H1 (cell line): Measurements from ENCODE around the gene TNXB. TPM values are rescaled to one million over a fixed set of nuclear protein-coding genes. Genes with fewer than 3 reads are reported as not detected.

Experiments
- CTCF ChIA-PET: fragments of 300-600 bp; sonication (Branson Sonifier 250); formaldehyde crosslinking; loops from one replicate; lab custom pipeline; 2021; ENCODE audit not compliant: partially characterized antibody; lab: Charles Lee
- POLR2A ChIA-PET: fragments of 300-600 bp; sonication (Branson Sonifier 250); formaldehyde crosslinking; loops from one replicate; lab custom pipeline; 2021; ENCODE audit warnings: inconsistent platforms; ENCODE audit not compliant: partially characterized antibody; lab: Charles Lee
- DNase-seq, 2 experiments: peaks; one replicate each; pipeline versions ENCODE4 v3.0.0 to v3.0.0-alpha.2; 2010 to 2022; ENCODE audit warnings: low spot score in 2 of 2, low read depth in 1 of 2, mixed read lengths in 1 of 2
- FAIRE-seq: peaks from 2 replicates; lab custom pipeline; 2011; peaks lifted over from hg19 to GRCh38; lab: Jason Lieb, UNC
- H2AFZ ChIP-seq: 2 replicates; pipeline ENCODE4 v1.8.1; 2012; ENCODE audit warnings: low read length, inconsistent platforms
- H2AK5ac ChIP-seq: 2 replicates; pipeline ENCODE4 v1.6.1; 2013; ENCODE audit warnings: low read depth, low read length
- H2BK120ac ChIP-seq: replicated peaks from 2 replicates; pipeline ENCODE3; 2013; ENCODE audit warnings: low read depth, low read length, inconsistent platforms
- H2BK12ac ChIP-seq: 2 replicates; pipeline ENCODE4 v1.6.1; 2013; ENCODE audit warnings: low read depth, low read length
- H2BK15ac ChIP-seq: 2 replicates; pipeline ENCODE4 v1.6.1; 2013; ENCODE audit warnings: low read length
- H2BK20ac ChIP-seq: 2 replicates; pipeline ENCODE4 v1.6.1; 2013; ENCODE audit warnings: low read length
- H2BK5ac ChIP-seq: 2 replicates; pipeline ENCODE4 v1.6.1; 2013; ENCODE audit warnings: low read depth, low read length
- H3K14ac ChIP-seq: 2 replicates; pipeline ENCODE4 v1.6.1; 2013; ENCODE audit warnings: inconsistent platforms; ENCODE audit not compliant: insufficient read length
- H3K18ac ChIP-seq: 2 replicates; pipeline ENCODE4 v1.6.1; 2013; ENCODE audit warnings: low read length; ENCODE audit errors: extremely low read depth
- H3K23ac ChIP-seq: 2 replicates; pipeline ENCODE4 v1.6.1; 2013; ENCODE audit warnings: inconsistent platforms; ENCODE audit not compliant: insufficient read length
- H3K23me2 ChIP-seq: 2 replicates; pipeline ENCODE4 v1.6.1; 2013; ENCODE audit warnings: low read depth, low read length
- H3K27ac ChIP-seq: 2 replicates; pipeline ENCODE4 v1.6.1; 2011; ENCODE audit warnings: low read depth, low read length, inconsistent platforms
- H3K27me3 ChIP-seq, 4 experiments: replicated peaks in 1 of 4; 1 replicate in 1 of 4; 2 replicates in 3 of 4; pipeline versions ENCODE4 v1.6.1 to v1.8.1; 2011 to 2013; ENCODE audit warnings: low read length in 3 of 4, mild to moderate bottlenecking in 3 of 4, inconsistent platforms in 2 of 4, mixed read lengths in 2 of 4, moderate library complexity in 1 of 4; ENCODE audit not compliant: control insufficient read depth in 3 of 4, insufficient read depth in 3 of 4; ENCODE audit errors: extremely low read depth in 1 of 4
- H3K36me3 ChIP-seq, 4 experiments: 2 replicates each; pipeline versions ENCODE4 v1.6.1 to v1.8.1; 2011 to 2013; ENCODE audit warnings: mild to moderate bottlenecking in 4 of 4, low read length in 3 of 4, moderate library complexity in 2 of 4, control low read depth in 1 of 4, inconsistent platforms in 1 of 4; ENCODE audit not compliant: insufficient read depth in 4 of 4, control insufficient read depth in 2 of 4
- H3K4ac ChIP-seq: replicated peaks from 2 replicates; pipeline ENCODE3; 2013; ENCODE audit warnings: low read length, low read depth, mixed read lengths, inconsistent platforms; ENCODE audit not compliant: insufficient read length
- H3K4me1 ChIP-seq, 4 experiments: replicated peaks in 1 of 4; 1 replicate in 1 of 4; 2 replicates in 3 of 4; pipeline versions ENCODE4 v1.6.1 to v1.8.1; 2011 to 2013; ENCODE audit warnings: low read length in 3 of 4, inconsistent platforms in 2 of 4, mixed read lengths in 1 of 4; ENCODE audit not compliant: insufficient read depth in 4 of 4, control insufficient read depth in 3 of 4
- H3K4me2 ChIP-seq, 2 experiments: 2 replicates each; pipeline versions ENCODE4 v1.6.1 to v1.8.1; 2011 to 2013; ENCODE audit warnings: low read depth in 2 of 2, low read length in 2 of 2, control low read depth in 1 of 2, inconsistent platforms in 1 of 2, mild to moderate bottlenecking in 1 of 2; ENCODE audit not compliant: insufficient read depth in 1 of 2
- H3K4me3 ChIP-seq, 4 experiments: fragments of 200-600, 300-600 bp in 1 of 4; sonication (generic), shearing (Covaris generic), sonication (Bioruptor Twin) in 1 of 4; 2 replicates each; pipeline versions ENCODE4 v1.5.1 to v1.8.1; 2011 to 2016; ENCODE audit warnings: low read length in 4 of 4, low read depth in 3 of 4, control low read depth in 2 of 4, inconsistent platforms in 2 of 4, mild to moderate bottlenecking in 2 of 4, mixed read lengths in 1 of 4, moderate library complexity in 1 of 4; ENCODE audit not compliant: insufficient read depth in 2 of 4; ENCODE audit errors: extremely low read depth in 1 of 4
- H3K56ac ChIP-seq: replicated peaks from 2 replicates; pipeline ENCODE3; 2013; ENCODE audit warnings: low read depth, mild to moderate bottlenecking, mixed read lengths, low read length, inconsistent platforms; ENCODE audit not compliant: insufficient read length
- H3K79me1 ChIP-seq: 2 replicates; pipeline ENCODE4 v1.6.1; 2013; ENCODE audit warnings: low read depth, low read length, control low read depth
- H3K79me2 ChIP-seq, 2 experiments: 2 replicates each; pipeline versions ENCODE4 v1.6.1 to v1.8.1; 2012 to 2013; ENCODE audit warnings: low read length in 2 of 2, mild to moderate bottlenecking in 2 of 2, inconsistent platforms in 1 of 2; ENCODE audit not compliant: insufficient read depth in 2 of 2, control insufficient read depth in 1 of 2
- H3K9ac ChIP-seq, 4 experiments: replicated peaks in 1 of 4; 1 replicate in 1 of 4; 2 replicates in 3 of 4; pipeline versions ENCODE4 v1.6.1 to v1.8.1; 2011 to 2013; ENCODE audit warnings: low read depth in 3 of 4, low read length in 3 of 4, control low read depth in 2 of 4, mild to moderate bottlenecking in 2 of 4, moderate library complexity in 2 of 4, inconsistent platforms in 1 of 4; ENCODE audit errors: extremely low read depth in 1 of 4
- H3K9me3 ChIP-seq, 2 experiments: 2 replicates each; pipeline versions ENCODE4 v1.6.1 to v1.8.1; 2012 to 2013; ENCODE audit warnings: mild to moderate bottlenecking in 2 of 2, moderate library complexity in 2 of 2, control low read depth in 1 of 2, inconsistent platforms in 1 of 2, low read depth in 1 of 2, low read length in 1 of 2, mixed read lengths in 1 of 2; ENCODE audit not compliant: insufficient read depth in 2 of 2
- H4K20me1 ChIP-seq, 2 experiments: replicated peaks in 1 of 2; 2 replicates each; pipeline versions ENCODE3 to v1.8.1; 2011 to 2013; ENCODE audit warnings: inconsistent platforms in 2 of 2, low read length in 2 of 2, mild to moderate bottlenecking in 1 of 2; ENCODE audit not compliant: insufficient read depth in 2 of 2, control insufficient read depth in 1 of 2
- H4K5ac ChIP-seq: 2 replicates; pipeline ENCODE4 v1.6.1; 2013; ENCODE audit warnings: low read length, low read depth, mixed read lengths, inconsistent platforms; ENCODE audit not compliant: insufficient read length
- H4K8ac ChIP-seq: 2 replicates; pipeline ENCODE4 v1.8.0; 2013; ENCODE audit warnings: mild to moderate bottlenecking, moderate library complexity, low read length, inconsistent platforms; ENCODE audit not compliant: insufficient read depth; ENCODE audit errors: extremely low read depth
- H4K91ac ChIP-seq: replicated peaks from 2 replicates; pipeline ENCODE3; 2013; ENCODE audit warnings: low read length, mixed read lengths, inconsistent platforms; ENCODE audit not compliant: insufficient read length
- JUN ChIP-seq: IDR thresholded peaks from 2 replicates; pipeline ENCODE4 v1.6.1; 2011; ENCODE audit warnings: low read depth, mild to moderate bottlenecking, improper control_type of control experiment, low read length
- KDM4A ChIP-seq: IDR thresholded peaks from one replicate; pipeline ENCODE4 v1.7.1; 2012; ENCODE audit warnings: low read depth, mild to moderate bottlenecking, moderate library complexity, low read length, inconsistent platforms; ENCODE audit not compliant: severe bottlenecking
- PHF8 ChIP-seq: fragments of 200-600 bp; sonication (generic); conservative IDR thresholded peaks from 2 replicates; pipeline ENCODE4 v1.7.1; 2012; ENCODE audit warnings: low read depth, mild to moderate bottlenecking, inconsistent platforms, low read length, moderate library complexity
- POU5F1 ChIP-seq: IDR thresholded peaks from 2 replicates; pipeline ENCODE4 v1.6.1; 2011; ENCODE audit warnings: low read depth, mild to moderate bottlenecking, low read length, moderate library complexity
- RAD21 ChIP-seq, 2 experiments: IDR thresholded peaks in 1 of 2; conservative IDR thresholded peaks in 1 of 2; 2 replicates each; pipeline ENCODE4 v1.6.1; 2011; ENCODE audit warnings: low read depth in 2 of 2, low read length in 2 of 2, improper control_type of control experiment in 1 of 2, inconsistent platforms in 1 of 2, mild to moderate bottlenecking in 1 of 2, moderate library complexity in 1 of 2
- SIN3A ChIP-seq, 2 experiments: IDR thresholded peaks in 1 of 2; conservative IDR thresholded peaks in 1 of 2; 2 replicates each; pipeline ENCODE4 v1.6.1; 2011 to 2012; ENCODE audit warnings: low read length in 2 of 2, improper control_type of control experiment in 1 of 2, low read depth in 1 of 2, mild to moderate bottlenecking in 1 of 2
- TBP ChIP-seq: IDR thresholded peaks from 2 replicates; pipeline ENCODE4 v1.6.1; 2011; ENCODE audit warnings: low read depth, low read length, improper control_type of control experiment
- WGBS, 2 experiments: shearing (Covaris generic) in 1 of 2; methylation state at CpG; one replicate each; pipeline versions ENCODE4 v1.1.6 to v1.1.7; 2013 to 2015; ENCODE audit warnings: low lambda C conversion rate in 2 of 2, mixed read lengths in 2 of 2, inconsistent platforms in 1 of 2, low coverage in 1 of 2, missing lambda C conversion rate in 1 of 2; ENCODE audit not compliant: insufficient replicate concordance in 2 of 2, insufficient coverage in 1 of 2, insufficient read length in 1 of 2; ENCODE audit errors: extremely low coverage in 1 of 2, missing lambda C conversion rate in 1 of 2; 5-methylcytosine and 5-hydroxymethylcytosine counted together
- polyA plus RNA-seq, 7 experiments: library from polyadenylated mRNA; depleted of rRNA in 3 of 7; stranded (reverse) in 5 of 7; unstranded in 2 of 7; fragments of >200 nt in 5 of 7; fragments of 200-250 nt in 2 of 7; gene quantifications; 1 replicate in 5 of 7; 2 replicates in 1 of 7; 4 replicates in 1 of 7; pipeline versions ENCODE4 v1.2.1 to v1.2.3, GENCODE V29; 2011 to 2013; ENCODE audit warnings: missing spikeins in 2 of 7, mixed read lengths in 2 of 7
- total RNA-seq: library from RNA; stranded (reverse); fragmentation: NEBNext Ultra II Directional; extraction: Animal tissue kit (Norgen Biotek cat#: 25700); gene quantifications from 2 replicates; pipeline ENCODE4 v1.2.1, GENCODE V29; 2021
- TF ChIP-seq, protein P1 (sequence below): IDR thresholded peaks from 2 replicates; pipeline ENCODE4 v1.6.1; 2012; ENCODE audit warnings: inconsistent platforms
- TF ChIP-seq, protein P2 (sequence below): IDR thresholded peaks from 2 replicates; pipeline ENCODE4 v1.6.1; 2012; ENCODE audit warnings: low read length, inconsistent platforms

TNXB gene
- total and polyA plus RNA-seq, 2 of the 8 experiments (the other 6 are each of a cell fraction or from before 2014, with no cell fraction given) = 3.1 to 4.8 TPM

DNA sequence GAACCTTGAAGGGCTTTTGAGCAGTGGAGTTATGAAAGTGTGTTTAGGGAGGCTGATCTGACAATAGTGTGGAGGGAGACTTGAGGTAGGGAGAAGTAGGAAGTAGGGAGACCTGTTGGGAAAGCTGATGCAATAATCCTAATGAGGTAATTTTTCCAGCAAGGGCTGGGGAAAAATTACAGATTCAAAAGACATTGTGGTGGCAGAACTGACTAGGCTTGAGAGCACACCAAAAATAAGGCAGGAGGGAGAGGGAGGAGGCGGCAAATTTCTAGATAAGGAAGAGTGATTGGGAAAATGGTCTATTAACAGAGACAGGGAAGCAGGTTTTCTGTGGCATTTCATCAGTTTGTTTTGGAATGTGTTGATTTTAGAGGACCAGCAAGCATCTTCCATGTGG is 37.1 kb upstream of the TNXB start:
- peaks cover 9 to 24% (median 10%) of the 10 kb centered on the region in 4 experiments for H3K4me1 ChIP-seq
- peaks cover 6% of the 10 kb centered on the region; the same call in 1 of the 2 replicates for H3K23me2 ChIP-seq
- no peak overlapping the region for H3K9ac ChIP-seq
- peaks cover 3 to 23% (median 22%) of the 10 kb centered on the region in 4 experiments for H3K27me3 ChIP-seq
- no peak for FAIRE-seq
- 0 out of 2 replicates have a peak overlapping the region, but pooled peaks have one; percentile 2 for H2AFZ ChIP-seq
- H4K91ac ChIP-seq = no peak overlapping the region
- no peak overlapping the region for H4K5ac ChIP-seq
- H2BK5ac ChIP-seq = no peak overlapping the region
- no peak overlapping the region for H2AK5ac ChIP-seq
- no peak overlapping the region for H2BK15ac ChIP-seq
- H3K9me3 ChIP-seq = no peaks in the 10 kb centered on the region
- no peak overlapping the region for H3K14ac ChIP-seq
- H4K8ac ChIP-seq = no peak overlapping the region
- ChIA-PET POLR2A (interaction anchor here (1.0 to 9.2 kb wide), 6 partner anchors 8 to 31 kb away, joined by 3 to 70 read pairs (median 6); partner anchors contain the start of genes ATF6B and FKBPL), CTCF (interaction anchor here (1.6 to 1.9 kb wide), 2 partner anchors 28 to 31 kb away, joined by 3 to 5 read pairs; no protein-coding TSS in a partner anchor)
- 0 out of 2 replicates have a peak overlapping the region, but pooled peaks have one; percentile 0 for H3K18ac ChIP-seq
- H4K20me1 ChIP-seq = no peaks in the 10 kb centered on the region
- H3K36me3 ChIP-seq = no peaks in the 10 kb centered on the region
- peak overlapping the region; percentile 18 to 27; a peak in 1 of 4 replicates for H3K4me2 ChIP-seq
- no peak overlapping the region for H3K4ac ChIP-seq
- H2BK120ac ChIP-seq = no peak overlapping the region
- WGBS, 2 experiments = 87% methylated on average over 1 of the region's 1 CpG; no CpG with 5 or more reads in 1 of the 2 experiments
- H3K79me1 ChIP-seq = no peaks in the 10 kb centered on the region
- H2BK20ac ChIP-seq = no peak overlapping the region
- no peak overlapping the region for H3K23ac ChIP-seq
- no peaks in the 10 kb centered on the region for H3K79me2 ChIP-seq
- H3K27ac ChIP-seq = no peak overlapping the region
- no peak for DNase-seq
- no peak overlapping the region for H3K4me3 ChIP-seq
- no peak overlapping the region for H3K56ac ChIP-seq
- H2BK12ac ChIP-seq = 0 out of 2 replicates have a peak overlapping the region, but pooled peaks have one; percentile 0
- TF ChIP-seq KDM4A (no peak), PHF8 (no peak), TBP (no peak), JUN (no peak), RAD21 (IDR thresholded peaks at IDR 0.05 in 1 of 2, conservative IDR thresholded peaks at IDR 0.05 in 1 of 2; ENCODE audit: low read depth in 2 of 2, low read length in 2 of 2) (no peak), POU5F1 (no peak), SIN3A (conservative IDR thresholded peaks at IDR 0.05 in 1 of 2, IDR thresholded peaks at IDR 0.05 in 1 of 2; ENCODE audit: low read depth in 1 of 2, low read length in 2 of 2) (no peak)
- TF ChIP-seq, protein P1, sequence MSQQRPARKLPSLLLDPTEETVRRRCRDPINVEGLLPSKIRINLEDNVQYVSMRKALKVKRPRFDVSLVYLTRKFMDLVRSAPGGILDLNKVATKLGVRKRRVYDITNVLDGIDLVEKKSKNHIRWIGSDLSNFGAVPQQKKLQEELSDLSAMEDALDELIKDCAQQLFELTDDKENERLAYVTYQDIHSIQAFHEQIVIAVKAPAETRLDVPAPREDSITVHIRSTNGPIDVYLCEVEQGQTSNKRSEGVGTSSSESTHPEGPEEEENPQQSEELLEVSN = no peak
- TF ChIP-seq, protein P2, sequence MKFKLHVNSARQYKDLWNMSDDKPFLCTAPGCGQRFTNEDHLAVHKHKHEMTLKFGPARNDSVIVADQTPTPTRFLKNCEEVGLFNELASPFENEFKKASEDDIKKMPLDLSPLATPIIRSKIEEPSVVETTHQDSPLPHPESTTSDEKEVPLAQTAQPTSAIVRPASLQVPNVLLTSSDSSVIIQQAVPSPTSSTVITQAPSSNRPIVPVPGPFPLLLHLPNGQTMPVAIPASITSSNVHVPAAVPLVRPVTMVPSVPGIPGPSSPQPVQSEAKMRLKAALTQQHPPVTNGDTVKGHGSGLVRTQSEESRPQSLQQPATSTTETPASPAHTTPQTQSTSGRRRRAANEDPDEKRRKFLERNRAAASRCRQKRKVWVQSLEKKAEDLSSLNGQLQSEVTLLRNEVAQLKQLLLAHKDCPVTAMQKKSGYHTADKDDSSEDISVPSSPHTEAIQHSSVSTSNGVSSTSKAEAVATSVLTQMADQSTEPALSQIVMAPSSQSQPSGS = no peak
